Activated CD4-positive, alpha-beta T cell treated with anti-CD3 and anti-CD28 coated beads, Interleukin-2, amount 50 U/mL, for 16 hours (primary cell): ENCODE results near the gene RHO.
"Not testable (repeated sequence)": the region's sequence is repeated elsewhere in the genome, so short reads cannot be mapped to it uniquely, and the experiment has no call there.

Experiments used
- DNase-seq: peaks from one replicate; pipeline ENCODE4 v3.0.0-alpha.2; 2020

RHO gene

DNA sequence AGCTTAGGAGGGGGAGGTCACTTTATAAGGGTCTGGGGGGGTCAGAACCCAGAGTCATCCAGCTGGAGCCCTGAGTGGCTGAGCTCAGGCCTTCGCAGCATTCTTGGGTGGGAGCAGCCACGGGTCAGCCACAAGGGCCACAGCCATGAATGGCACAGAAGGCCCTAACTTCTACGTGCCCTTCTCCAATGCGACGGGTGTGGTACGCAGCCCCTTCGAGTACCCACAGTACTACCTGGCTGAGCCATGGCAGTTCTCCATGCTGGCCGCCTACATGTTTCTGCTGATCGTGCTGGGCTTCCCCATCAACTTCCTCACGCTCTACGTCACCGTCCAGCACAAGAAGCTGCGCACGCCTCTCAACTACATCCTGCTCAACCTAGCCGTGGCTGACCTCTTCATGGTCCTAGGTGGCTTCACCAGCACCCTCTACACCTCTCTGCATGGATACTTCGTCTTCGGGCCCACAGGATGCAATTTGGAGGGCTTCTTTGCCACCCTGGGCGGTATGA is at the start of gene RHO:
Gene RHO (plus strand): TSS at position 51 of the 512 bp plus-strand sequence. CDS start 95 bp downstream, at position 146.
- no peak for DNase-seq

- DNase-seq: not testable (repeated sequence)
Measured at GRCh38 chr3:129481225-129481765, 47.1 kb upstream of the RHO start.

- DNase-seq: no peak
Measured at GRCh38 chr3:129481766-129482332, 46.6 kb upstream of the RHO start.

GRCh38 chr3:129482721-129483120 is 45.7 kb upstream of the RHO start:
- no peak for DNase-seq

DNA sequence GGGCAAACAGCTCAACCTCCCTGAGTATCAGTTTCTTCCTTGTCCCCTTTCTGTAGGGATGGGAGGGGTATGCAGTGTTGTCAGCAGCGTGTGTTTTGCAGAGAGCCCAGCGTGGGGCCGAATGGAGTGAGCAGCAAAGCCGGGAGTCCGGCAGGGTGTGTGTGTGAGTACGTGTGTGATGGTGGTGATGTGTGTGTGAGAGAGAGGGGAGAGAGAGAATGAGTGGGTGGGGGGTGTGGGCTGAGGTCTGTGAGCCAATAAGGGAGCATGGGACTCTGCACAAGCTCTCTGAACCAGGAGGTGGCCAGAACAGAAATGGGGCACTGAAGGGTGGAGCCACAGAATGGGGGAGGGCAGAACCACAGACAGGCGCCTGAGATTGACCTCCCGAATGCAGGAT is 44.6 kb upstream of the RHO start:
- DNase-seq: no peak

- DNase-seq: not testable (repeated sequence)
Measured at GRCh38 chr3:129485146-129485545, 43.3 kb upstream of the RHO start.

- peak; percentile 41 for DNase-seq
Measured at GRCh38 chr3:129485721-129486663, 42.4 kb upstream of the RHO start.

DNA sequence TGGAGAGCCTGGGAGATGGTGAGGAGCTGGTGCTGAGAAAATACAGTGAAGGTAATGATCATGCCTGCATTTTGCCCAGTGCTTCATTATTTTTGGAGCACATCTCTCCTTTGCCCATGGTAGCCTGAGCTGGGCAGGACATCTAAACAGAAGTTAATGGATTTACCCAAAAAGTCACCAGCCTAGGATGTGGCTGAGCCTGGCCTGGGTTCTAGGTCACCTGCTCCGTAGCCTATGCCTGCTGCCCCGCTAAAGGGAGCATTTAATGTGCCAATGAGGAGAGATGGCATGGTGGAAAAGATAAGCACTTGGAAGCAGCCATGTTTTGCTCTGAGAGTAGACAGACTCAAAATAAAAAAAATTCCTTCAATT is 41.8 kb upstream of the RHO start:
- no peak for DNase-seq

DNA sequence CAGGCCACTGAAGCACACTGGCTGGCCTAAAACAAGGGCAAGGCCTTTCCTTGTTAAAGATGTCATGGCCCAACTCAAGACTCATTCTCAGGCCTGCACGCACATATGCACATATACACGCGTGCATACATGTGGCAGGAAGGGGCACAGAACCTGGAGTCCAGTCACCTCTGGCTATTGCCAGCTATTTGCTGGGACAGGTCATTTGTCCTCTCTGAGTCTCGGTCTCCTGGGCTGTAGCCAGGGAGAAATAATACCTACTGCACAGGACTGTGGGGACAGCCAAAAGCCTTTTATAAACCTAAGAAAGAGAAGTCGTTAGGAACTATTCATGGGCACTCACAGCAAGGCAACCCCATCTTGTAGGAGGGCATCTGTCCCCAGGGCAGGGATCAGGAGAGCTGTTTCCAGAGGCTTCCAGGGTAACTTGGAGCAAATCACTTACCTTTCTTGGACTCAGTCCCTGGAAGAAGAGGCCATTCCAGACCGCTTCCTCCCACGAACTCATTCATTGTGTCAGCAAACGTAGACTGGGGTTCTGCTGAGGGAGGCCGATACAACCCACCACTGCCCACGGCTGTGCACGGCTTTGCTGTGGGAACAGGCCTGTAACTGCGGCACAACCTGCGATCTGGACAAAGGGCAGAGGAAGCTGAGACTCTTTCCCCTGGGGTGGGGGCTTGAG is 41.1 kb upstream of the RHO start:
- DNase-seq: no peak

GRCh38 chr3:129487868-129488335 is 40.5 kb upstream of the RHO start:
- not testable (repeated sequence) for DNase-seq

DNA sequence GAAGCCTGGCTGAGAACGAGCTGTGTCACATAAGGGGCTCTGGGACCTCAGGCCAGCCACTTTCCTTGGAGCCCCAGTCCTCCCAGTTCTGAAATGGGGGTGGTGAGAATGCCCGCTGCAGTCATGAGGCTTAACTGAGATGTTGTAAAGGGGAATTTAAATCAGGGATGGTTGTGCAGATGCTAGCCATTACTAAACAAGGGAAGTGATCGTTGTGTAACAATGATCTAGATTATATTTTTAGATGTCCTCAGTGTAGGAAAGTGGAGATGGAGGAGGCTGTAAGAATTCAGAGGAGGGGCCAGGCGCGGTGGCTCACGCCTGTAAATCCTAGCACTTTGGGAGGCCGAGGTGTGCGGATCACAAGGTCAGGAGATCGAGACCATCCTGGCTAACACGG is 39.2 kb upstream of the RHO start:
- not testable (repeated sequence) for DNase-seq

GRCh38 chr3:129490273-129490675 is 38.2 kb upstream of the RHO start:
- DNase-seq: peak; percentile 66

GRCh38 chr3:129491077-129491476 is 37.4 kb upstream of the RHO start:
- DNase-seq: not testable (repeated sequence)

GRCh38 chr3:129491794-129492193 is 36.6 kb upstream of the RHO start:
- no peak for DNase-seq

DNA sequence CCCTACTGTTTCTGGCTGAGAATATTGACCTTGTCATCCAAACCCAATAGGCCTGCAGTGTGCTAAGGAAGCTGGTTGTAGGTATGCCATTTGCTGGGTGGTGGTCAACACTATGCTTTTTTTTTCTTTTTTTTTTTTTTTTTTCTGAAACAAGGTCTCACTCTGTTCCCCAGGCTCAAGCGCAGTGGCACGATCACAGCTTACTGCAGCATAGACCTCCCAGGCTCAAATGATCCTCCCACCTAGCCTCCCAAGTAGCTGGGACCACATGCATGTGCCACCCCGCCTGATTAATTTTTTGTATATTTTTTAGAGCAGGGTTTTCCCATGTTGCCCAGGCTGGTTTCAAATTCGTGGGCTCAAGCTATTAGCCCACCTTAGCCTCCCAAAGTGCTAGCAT is 35.7 kb upstream of the RHO start:
- DNase-seq: no peak

- no peak for DNase-seq
Measured at GRCh38 chr3:129493206-129493605, 35.2 kb upstream of the RHO start.

DNA sequence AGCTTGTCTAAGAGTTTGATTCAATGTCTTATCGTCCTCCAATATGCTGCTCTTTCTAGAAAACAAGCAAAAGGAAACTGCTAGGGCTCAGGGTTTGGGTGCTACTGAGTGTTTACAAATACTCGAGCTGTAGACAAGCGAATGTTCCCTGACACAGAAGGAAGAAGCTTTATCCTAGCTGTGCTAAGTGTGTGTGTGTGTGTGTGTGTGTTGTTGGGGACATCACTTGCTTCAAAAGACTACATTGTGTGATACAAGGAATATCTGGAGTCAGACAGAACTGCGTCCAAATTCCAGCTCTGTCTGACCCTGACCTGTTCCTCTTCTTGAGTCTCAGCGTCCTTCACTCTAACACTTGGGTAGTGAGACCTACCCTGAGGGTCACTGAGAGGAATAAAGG is 33.9 kb upstream of the RHO start:
- not testable (repeated sequence) for DNase-seq

DNA sequence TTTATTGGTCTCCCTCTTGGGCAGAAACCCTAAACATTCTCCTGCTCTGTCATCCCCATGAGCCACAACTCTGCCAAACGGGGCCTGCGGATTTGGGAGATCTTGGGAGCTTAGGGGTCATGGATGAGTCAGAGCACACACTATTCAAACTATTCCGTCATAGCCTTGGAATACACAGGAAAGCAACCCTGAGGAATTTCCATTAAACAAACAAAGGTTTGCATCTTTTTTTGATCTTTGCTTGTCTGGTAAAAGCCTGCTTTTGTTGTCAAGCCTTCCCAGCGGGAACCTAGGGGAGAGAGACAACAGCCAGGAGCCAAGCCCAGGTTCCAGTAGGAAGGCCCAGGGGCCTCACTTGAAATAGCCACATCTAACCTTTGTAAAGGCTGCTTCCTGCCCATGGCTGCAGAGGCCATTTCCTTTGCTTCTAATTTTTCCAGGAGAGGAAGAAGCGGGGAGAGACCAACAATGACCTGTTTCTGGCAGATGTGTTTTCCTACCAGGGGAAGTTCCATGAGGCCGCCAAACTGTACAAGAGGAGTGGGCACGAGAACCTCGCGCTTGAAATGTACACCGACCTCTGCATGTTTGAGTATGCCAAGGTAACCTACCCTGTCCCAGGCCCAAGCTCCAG is 33.3 kb upstream of the RHO start:
- not testable (repeated sequence) for DNase-seq

- DNase-seq: not testable (repeated sequence)
Measured at GRCh38 chr3:129497876-129498275, 30.6 kb upstream of the RHO start.

GRCh38 chr3:129498603-129499488 is 29.6 kb upstream of the RHO start:
- not testable (repeated sequence) for DNase-seq

- not testable (repeated sequence) for DNase-seq
Measured at GRCh38 chr3:129499604-129500333, 28.7 kb upstream of the RHO start.
